Middle frontal gyrus (tissue), 1 donor: ENCODE data around the gene TDRD10.

ENCODE experiments used
- DNase-seq: peaks from one replicate; pipeline ENCODE4 v3.0.0-alpha.2; 2015; ENCODE audit warnings: low spot score; ENCODE audit errors: extremely low spot score

The TDRD10 gene

GRCh38 chr1:154577346-154578057 is 75.5 kb downstream of the TDRD10 start:
- DNase-seq, result no peak

DNA sequence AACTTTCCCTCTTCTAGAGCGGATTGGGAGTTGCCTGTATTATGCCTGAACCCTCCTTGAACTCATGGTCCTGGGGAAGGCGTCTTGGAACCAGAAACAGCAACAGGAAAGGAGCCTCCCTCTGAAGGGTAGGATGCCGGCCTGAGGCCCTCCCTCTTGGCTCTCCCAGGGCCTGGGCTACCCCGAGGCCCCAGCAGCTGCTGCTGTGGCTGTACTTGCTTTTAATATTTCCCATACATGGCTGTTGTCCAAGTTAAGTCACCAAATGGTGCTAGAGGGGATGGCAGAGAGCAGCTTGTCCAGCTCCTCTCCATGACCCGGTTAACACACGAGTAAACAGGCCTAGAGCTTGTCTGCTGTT is 76.0 kb downstream of the TDRD10 start:
- no peak for DNase-seq

- DNase-seq, result no peak
Measured at GRCh38 chr1:154579374-154579773, 77.4 kb downstream of the TDRD10 start.

DNA sequence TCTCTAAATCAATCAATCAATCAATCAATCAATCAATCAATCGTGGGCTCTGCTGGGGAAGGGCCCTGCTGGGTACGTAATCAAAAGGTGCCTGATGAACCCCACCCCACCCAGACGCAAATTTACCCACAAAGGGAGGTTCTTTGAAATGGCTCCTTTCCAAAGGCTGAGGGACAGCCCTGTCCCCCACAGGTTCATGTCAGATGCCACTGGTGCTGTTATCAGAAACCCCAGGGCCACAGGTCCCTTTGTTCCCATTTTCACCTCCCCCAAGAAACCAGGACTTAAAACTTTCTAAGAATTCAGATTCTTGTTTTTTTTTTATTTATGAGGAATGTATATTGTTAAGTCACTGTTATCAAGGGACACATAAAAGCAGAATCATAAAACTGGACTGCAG is 79.7 kb downstream of the TDRD10 start:
- DNase-seq, result no peak

DNA sequence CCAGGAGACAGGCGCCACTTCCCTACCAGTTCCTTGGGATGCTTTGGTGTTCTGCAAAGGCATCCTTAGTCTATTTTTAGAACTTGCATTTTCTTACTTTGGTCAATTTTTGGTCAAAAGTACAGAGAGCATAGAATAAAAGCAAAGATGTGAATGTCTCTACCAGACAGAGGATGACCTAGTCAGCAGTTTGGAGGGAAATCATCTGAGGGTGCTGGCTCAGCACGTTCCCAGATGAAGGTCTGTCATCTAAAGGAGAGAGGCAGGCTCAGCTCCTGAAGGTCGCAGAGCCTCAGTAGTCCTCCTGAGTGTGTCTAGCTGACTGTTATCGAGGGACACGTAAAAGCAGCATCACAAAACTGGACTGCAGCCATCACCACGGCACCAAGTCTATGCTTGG is 80.9 kb downstream of the TDRD10 start:
- no peak for DNase-seq

DNA sequence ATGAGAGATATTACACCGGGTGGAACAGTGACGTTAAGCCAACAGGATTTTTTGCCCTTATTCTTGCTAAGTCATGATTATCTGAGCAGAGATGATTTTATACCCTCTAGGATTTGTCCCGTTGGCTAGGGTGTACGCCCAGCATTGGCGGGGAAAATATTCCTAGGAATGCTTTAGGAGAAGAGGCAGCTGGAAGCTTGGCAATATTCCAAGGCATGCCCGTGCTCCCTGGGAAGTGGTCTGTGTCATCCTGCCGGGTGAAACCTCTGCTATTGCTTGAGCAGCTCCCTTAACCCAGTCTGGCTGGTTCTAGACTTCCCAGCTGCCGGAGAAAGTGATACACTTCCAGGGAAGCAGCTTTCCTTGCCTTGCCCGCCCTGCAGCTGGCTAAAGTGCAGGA is 81.8 kb downstream of the TDRD10 start:
- no peak for DNase-seq

DNA sequence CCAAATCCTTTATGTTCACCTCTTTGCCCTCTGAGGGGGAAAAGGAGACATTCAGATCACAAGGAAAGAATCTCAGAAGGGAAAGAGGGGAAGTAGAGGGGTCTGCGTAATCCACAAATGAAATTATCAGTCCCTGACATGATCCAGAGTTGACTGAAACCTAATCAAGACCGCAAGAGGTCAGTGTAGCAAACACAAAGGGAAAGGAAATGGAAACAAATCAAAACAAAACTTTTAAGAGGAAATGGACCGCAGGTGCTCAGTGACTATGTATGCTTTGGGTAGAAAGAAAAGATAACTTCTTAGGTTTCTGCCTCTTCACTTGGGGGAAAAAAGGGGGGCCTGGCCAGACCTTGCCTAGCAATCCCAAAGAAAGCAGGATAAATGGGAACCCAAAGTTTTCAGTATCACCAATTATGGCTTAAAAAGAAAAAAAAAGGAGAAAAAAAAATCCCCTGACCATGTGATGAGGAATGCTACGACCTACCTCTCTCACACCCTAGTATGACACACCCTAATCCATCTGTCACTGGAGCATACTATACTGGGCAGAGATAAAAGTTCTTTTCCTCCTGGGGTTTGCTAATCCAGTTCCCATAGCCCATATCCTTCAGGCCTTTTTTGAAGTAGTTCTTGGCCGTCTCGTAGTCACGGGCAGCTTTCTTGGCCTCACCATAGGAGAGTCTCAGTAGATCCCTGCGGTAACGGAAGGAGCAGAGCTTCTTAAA is 82.4 kb downstream of the TDRD10 start:
- no peak for DNase-seq

GRCh38 chr1:154586231-154586630 is 84.2 kb downstream of the TDRD10 start:
- no peak for DNase-seq

GRCh38 chr1:154586641-154587040 is 84.6 kb downstream of the TDRD10 start:
- no peak for DNase-seq

DNA sequence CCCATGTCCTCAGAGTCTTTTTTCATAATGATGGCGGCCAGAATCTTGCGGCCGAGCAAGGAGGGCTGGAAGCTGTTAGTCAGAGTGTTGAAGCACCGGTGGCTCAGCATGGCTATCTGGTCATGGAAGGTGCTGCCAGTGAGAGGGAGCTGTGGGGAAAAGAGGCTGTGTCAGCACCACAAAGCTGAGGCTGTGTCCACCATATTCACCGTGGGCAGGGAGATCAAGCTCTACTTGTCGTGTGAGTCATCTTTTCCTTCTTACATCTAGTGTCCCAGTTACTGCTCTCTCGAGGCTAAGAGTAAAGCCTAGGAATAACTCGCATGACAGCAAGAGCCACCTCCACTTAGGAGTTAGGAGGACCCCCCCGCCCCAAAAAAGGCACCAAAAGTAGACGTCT is 87.8 kb downstream of the TDRD10 start:
- no peak for DNase-seq

DNA sequence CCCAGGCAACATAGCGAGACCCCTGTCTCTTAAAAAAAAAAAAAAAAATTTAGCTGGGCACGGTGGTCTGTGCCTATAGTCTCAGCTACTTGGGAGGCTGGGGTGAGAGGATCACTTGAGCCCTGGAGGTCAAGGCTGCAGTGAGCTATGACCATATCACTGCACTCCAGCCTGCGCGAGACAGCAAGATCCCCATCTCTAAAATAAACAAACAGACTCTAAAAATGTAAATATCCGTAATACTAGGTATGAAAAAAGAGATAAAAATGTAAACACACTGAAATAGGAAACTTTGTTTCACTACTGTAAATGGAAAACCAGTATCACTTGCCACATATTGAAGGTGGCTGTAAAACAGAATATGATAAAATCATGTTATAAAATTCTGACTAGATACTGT is 88.7 kb downstream of the TDRD10 start:
- DNase-seq, result no peak

GRCh38 chr1:154591206-154591605 is 89.2 kb downstream of the TDRD10 start:
- no peak for DNase-seq

DNA sequence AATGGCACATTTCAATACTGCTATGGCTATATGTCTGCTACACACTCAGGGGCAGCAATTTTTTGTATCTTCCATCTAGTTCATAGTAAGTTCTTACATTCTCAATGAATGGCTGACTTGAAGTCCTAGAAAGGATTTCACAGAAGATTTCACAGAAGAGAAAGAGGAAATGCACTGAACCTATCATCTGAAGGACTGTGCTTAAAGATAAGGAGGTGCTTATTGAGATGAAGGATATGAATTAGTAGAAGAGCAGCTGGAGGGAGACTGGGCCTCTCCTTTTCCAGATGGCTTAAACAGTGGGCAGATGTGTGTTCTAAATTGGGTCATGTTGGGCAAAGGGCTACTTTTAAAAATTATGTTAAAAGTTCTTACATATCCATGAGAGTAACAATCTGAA is 91.4 kb downstream of the TDRD10 start:
- no peak for DNase-seq

- no peak for DNase-seq
Measured at GRCh38 chr1:154594811-154595210, 92.8 kb downstream of the TDRD10 start.

DNA sequence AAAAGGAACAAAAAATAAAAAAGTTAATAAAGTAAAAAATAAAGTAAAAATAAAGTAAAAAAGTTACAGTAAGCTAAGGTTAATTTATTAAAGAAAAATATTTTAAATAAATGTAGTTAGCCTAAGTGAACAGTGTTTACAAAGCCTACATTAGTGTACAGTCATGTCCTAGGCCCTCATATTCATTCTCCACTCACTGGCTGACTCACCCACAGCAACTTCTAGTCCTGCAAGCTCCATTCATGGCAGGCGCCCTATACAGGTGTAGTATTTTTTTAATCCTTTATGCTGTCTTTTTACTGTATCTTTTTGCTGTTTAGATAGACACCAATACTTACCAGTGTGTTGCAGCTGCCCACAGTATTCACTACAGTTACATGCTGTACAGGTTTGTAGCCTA is 93.6 kb downstream of the TDRD10 start:
- DNase-seq, result no peak
